HG03064 (cell line): ENCODE measurements around the gene MYO16.

Source experiments
- ATAC-seq: cut with Tn5 transposase; IDR thresholded peaks from one replicate; pipeline ENCODE4 v1.9.1; 2021; ENCODE audit warnings: low read depth; ENCODE audit not compliant: unreplicated experiment

MYO16 gene

GRCh38 chr13:109162248-109163036 lies 533.0 kb downstream of the MYO16 start:
- peak; percentile 66 for ATAC-seq

DNA sequence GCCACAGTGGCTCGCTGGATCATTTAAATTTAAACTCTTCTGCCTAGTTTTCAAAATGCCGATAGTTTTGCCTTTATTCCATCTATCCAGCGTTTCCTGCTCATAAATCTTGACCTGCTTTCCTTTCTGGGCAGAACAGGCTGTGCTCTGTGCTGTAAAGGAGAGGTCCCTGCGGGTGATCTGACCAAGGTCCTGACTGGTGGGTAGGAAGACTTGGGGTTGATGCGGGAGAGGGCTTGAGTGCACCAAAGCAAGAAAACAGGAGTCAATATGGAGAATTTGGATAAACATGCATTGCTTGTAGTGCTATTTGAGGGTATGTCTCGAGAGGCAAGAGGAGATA lies 533.6 kb downstream of the MYO16 start:
- peak; percentile 11 for ATAC-seq

- ATAC-seq = no peak
Observed at GRCh38 chr13:109165417-109165904, 536.0 kb downstream of the MYO16 start.

- ATAC-seq = peak; percentile 32
Observed at GRCh38 chr13:109166804-109167203, 537.4 kb downstream of the MYO16 start.

- ATAC-seq = no peak
Observed at GRCh38 chr13:109172136-109172535, 542.7 kb downstream of the MYO16 start.

DNA sequence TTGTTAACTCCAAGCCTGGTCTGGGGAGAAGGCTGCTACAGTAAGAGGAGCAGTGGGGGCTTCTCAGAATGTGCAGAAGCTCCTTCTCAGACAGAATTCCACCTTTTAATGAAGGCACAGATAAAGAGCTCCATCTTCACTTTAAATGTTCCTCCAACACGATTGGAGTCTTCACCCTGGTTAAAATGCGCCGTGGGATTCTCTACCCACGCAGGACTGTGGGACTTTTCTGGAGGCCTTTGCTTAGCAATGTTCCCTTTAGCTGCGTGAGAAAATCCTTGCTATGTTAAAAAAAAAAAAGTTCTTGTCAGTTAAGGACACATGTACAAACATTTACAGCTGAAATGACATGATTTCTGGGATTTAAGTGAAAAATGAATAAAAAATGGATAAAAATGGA lies 546.3 kb downstream of the MYO16 start:
- no peak for ATAC-seq

GRCh38 chr13:109180905-109181425 lies 551.6 kb downstream of the MYO16 start:
- ATAC-seq = no peak

DNA sequence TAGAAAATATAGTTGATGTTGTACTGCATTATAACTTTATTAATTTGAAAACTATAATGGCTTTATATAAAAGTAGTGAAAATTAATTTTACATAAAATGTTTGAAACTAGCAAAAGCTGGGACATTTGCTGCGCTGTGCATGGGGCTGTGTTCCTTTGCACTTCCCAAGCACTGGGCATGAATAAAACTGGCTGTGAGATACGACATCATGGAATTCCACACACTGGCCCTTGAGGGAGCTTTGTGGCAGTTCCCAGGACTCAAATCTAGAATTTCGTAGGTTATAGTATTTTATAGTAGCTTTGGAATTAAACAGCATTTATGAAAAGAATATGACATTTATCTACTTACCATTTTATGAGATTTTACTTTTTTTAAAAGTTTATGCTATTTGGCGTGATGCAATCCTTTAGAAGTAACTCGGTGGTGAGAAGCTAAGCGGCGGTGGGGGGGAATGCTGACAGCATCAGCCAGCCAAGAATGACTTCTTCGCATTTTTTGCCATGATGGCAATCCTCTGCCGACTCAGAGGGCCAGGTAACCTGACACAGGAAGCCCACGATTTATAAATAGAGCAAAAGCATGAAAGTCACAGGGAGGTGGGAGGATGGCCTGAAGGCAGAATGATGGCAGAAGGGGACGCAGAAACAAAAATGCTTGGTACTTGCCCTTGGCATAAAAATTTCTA lies 553.5 kb downstream of the MYO16 start:
- no peak for ATAC-seq

DNA sequence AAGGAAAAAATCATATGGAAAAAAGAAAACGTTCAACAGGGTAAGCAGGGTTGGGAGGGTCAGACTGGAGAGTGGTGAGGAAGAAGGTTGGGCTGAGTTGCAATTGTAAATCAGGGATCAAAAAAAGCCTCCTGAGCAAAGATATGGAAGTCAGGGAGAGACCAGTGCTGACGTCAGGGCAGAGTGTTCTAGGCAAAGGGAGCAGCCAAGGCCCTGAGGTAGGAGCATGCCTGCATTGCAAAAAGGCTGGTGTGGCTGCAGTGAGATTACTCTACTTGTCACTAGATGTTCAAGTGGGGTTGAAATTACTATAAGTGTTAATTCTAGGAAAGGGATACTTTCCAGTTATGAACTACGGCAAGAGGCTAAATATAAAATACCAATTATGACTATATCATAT lies 562.0 kb downstream of the MYO16 start:
- no peak for ATAC-seq

- no peak for ATAC-seq
Observed at GRCh38 chr13:109192306-109192705, 562.9 kb downstream of the MYO16 start.

GRCh38 chr13:109196948-109197347 lies 567.5 kb downstream of the MYO16 start:
- no peak for ATAC-seq

DNA sequence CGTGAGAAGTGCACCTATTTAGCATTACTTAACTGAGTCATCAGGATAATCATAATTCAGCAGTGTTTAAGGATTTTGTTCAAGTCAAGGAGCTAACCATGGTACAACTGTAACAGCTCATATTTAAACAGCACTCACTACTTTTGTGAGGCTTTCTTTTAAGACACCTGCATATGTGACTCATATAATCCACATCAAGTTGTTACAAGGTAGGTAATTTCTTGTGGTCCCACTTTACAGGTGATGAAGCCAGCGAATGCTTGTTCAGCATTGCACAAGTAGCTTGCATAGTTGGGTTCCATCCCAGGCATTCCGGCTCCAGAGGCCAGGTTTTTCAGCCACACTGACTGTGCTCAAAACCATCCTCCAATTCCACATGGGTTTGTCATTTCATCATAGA lies 569.2 kb downstream of the MYO16 start:
- no peak for ATAC-seq

DNA sequence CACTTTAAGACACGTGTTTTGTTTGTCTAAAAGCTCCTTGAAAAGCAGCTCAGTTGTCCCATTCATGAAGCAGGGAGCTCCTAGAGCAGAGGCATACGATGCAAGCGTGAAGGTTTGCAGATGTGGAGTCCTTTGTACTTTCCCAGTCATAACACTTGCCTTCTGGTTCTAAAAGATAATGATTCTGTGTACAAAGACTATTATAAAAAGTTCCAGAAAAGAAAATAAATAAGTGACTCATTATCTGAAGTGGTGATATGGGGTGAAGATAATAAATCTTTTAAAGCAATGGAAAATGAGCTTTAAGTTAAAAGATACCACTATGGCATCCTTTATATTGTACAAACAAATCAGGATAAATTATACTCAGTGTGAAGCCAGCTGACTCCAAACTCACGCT lies 569.9 kb downstream of the MYO16 start:
- ATAC-seq = no peak

- ATAC-seq = no peak
Observed at GRCh38 chr13:109200556-109200955, 571.1 kb downstream of the MYO16 start.

DNA sequence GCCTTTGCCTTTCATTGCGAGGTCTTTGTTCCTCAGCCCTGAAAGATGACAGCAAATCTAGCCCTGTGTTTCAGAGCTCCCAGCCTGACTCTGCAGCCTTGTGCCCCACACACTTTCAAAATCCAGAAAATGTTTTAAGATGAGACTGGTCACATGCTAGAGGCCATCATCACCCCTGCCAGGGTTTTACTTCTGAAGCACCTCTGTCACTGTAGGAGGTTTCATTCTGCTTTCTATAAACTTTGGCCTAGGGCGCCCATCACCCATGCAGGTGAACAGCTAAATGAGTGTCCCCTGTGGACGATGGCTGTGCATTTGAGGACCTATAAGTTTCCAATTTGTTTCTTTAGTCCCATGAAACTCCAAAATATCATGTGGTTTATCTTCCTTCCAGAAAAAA lies 574.2 kb downstream of the MYO16 start:
- ATAC-seq = no peak

GRCh38 chr13:109204252-109204651 lies 574.8 kb downstream of the MYO16 start:
- ATAC-seq = no peak

DNA sequence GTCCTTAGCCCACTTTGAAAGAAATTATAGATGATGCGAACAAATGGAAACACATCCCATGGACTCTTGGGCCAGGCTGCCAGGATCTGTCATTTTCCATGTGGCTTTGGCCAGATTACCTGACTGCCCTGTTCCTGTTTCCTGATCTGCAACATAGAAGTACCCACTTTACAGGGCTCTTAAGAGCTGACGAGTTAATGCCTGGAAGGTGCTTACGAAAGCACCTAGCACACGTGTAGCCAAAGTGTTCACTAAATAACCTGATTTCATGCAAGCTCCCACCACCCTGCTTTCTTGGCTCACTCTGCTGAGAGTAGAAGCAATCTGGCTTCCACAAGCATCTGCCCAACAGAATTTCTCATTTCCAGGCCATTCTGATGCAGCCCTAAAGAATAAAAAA lies 575.2 kb downstream of the MYO16 start:
- no peak for ATAC-seq

- ATAC-seq = no peak
Observed at GRCh38 chr13:109205315-109205714, 575.9 kb downstream of the MYO16 start.

DNA sequence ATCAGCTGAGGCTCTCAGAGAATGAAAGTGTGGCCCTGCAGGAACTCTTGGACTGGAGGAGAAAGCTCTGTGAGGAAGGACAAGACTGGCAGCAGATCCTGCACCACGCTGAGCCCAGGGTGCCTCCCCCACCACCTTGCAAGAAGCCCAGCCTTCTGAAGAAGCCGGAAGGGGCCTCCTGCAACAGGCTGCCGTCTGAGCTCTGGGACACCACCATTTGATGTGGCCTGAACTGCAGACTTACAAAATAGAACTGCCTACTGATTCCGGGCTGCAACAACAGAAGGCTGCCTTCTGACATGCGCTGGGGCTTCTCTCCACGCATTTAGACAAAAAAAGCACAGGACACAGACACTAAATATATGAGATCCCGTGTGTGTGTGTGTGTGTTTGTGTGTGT lies 577.2 kb downstream of the MYO16 start:
- no peak for ATAC-seq

DNA sequence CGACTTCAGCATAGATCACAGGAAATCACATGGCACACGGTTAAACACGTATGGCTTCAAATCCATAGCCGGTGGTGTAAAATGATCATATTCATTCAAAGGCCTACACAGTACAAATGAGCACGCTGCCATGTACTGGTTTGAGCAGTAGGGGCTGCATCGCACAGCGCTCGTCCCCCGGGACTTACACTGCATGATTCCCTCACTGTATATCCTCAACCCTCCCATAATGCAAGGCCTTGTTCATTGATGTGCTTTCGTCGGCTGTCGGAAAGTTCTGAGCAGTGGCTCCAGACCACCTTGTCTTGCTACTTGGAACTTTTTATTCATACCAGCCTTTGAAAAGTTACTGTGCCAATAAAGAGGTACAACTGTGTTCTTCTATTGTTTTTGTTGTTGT lies 578.2 kb downstream of the MYO16 start:
- no peak for ATAC-seq

DNA sequence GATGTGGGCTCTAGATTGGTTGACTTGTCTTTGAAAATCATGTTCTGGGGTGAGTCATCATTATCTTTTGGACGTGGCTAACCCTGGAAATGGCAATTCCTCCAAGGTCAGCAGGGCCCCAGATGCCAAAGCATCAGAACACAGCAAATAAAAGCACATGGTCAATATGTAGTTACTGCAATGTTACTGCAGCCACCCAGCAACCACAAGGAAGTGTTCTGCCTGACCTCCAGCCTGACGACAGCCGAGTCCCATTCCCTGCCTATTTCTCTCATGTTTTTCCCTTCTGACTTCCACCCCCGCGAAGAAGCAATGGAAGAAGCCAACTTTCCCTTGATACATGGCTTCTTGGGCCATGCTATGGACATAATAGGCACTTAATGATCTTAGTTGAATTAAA lies 579.1 kb downstream of the MYO16 start:
- ATAC-seq = no peak

DNA sequence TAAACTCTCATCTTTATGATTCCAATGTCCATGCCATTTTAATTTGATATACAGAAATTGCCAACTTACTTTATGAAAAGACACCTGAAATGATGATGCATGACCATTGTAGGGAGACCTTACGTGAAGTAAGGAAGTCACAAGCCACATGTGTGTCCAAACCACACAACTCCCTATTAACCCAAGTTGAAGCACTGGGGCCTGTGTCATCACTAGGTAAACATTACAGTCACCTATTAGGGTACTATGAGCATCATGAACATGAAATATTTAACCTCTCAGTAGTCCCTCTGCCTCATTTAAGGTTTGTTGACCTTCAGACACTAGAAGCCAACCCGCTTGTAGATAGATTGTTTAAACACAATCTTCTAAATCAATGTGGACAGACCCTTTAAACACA lies 580.1 kb downstream of the MYO16 start:
- ATAC-seq = no peak
